MCF 10A (cell line): Measurements from ENCODE around the gene ADAMTS14. TPM values are rescaled to one million over a fixed set of nuclear protein-coding genes. Genes with fewer than 3 reads are reported as not detected.

ENCODE experiments used
- BruUV-seq: library from RNA; stranded (reverse); fragments of 400-500 nt; replicated peaks from 2 replicates; lab custom pipeline; 2021; lab: Mats Ljungman, UMichigan
- CTCF ChIA-PET: fragments of 300-600 bp; sonication (Branson Sonifier 250); formaldehyde crosslinking; extraction: SDS; loops from one replicate; lab custom pipeline; 2021; ENCODE audit warnings: antibody characterized with exemption, inconsistent platforms; lab: Yijun Ruan, JAX
- POLR2A ChIA-PET: fragments of 300-600, 350-650 bp; sonication (Branson Sonifier 250); formaldehyde crosslinking; extraction: SDS; loops from one replicate; lab custom pipeline; 2020; ENCODE audit warnings: antibody characterized with exemption, inconsistent platforms; lab: Yijun Ruan, JAX
- DNase-seq: peaks from one replicate; pipeline ENCODE4 v3.0.0-alpha.2; 2018; ENCODE audit not compliant: unreplicated experiment
- H3K27ac Mint-ChIP-seq: one replicate; pipeline ENCODE4 v1.8.0; 2022; ENCODE audit warnings: mild to moderate bottlenecking, low read depth, mixed read lengths; ENCODE audit not compliant: unreplicated experiment
- H3K27me3 Mint-ChIP-seq: one replicate; pipeline ENCODE4 v1.8.0; 2022; ENCODE audit warnings: mixed read lengths; ENCODE audit not compliant: insufficient read depth, unreplicated experiment
- H3K36me3 Mint-ChIP-seq: one replicate; pipeline ENCODE4 v1.8.0; 2022; ENCODE audit warnings: mild to moderate bottlenecking, moderate library complexity, mixed read lengths; ENCODE audit not compliant: insufficient read depth, unreplicated experiment
- H3K4me1 Mint-ChIP-seq: one replicate; pipeline ENCODE4 v1.8.0; 2022; ENCODE audit warnings: mixed read lengths; ENCODE audit not compliant: insufficient read depth, unreplicated experiment
- H3K4me3 Mint-ChIP-seq: one replicate; pipeline ENCODE4 v1.8.0; 2022; ENCODE audit warnings: mild to moderate bottlenecking, moderate library complexity, mixed read lengths; ENCODE audit not compliant: unreplicated experiment
- H3K9me3 Mint-ChIP-seq: one replicate; pipeline ENCODE4 v1.8.0; 2022; ENCODE audit warnings: mixed read lengths; ENCODE audit not compliant: unreplicated experiment
- intact Hi-C: fragments of 100-400 bp; cut with micrococcal nuclease; formaldehyde crosslinking; loops from 2 replicates; pipeline ENCODE4 v1.14.1; 2022
- total RNA-seq: library from RNA; stranded (reverse); gene quantifications from 2 replicates; pipeline ENCODE4 v1.2.3, GENCODE V29; 2022
- TF ChIP-seq, protein P1 (sequence below): fragments of 200-600 bp; IDR thresholded peaks from one replicate; pipeline ENCODE4 v1.8.0; 2022; ENCODE audit warnings: antibody characterized with exemption, mild to moderate bottlenecking; ENCODE audit not compliant: unreplicated experiment

Gene ADAMTS14
- total RNA-seq, 1 experiment from 2014 or later: not detected

DNA sequence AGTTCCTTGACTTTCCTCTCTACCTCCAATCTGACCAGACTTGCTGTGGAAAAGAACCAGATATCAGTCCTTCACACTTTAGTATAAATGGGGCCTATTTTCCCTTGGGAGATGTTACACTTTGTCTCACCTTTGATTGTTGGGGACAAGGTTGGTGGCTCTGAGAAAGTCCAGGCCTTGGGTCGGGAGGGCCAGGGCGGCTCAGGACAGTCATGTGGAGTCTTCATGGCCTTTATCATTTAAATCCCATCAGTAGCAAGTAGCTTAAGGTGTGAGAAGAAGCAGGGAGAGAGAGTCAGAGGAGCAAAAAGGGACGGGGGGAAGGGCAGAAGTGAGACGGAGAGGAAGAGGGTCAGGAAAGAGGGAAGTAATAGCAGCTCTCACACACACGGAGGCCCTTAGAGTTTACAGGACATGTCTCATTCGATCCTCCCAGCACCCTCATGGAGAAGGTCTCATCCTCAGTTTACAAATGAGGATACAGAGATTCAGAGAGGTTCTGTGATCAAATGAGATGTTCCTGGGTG, 72.4 kb downstream of the ADAMTS14 start:
- Mint-ChIP-seq H3K4me1 (no peaks in the 10 kb centered on the region), H3K27me3 (no peaks in the 10 kb centered on the region), H3K27ac (no peak overlapping the region), H3K36me3 (no peaks in the 10 kb centered on the region), H3K9me3 (no peaks in the 10 kb centered on the region), H3K4me3 (no peak overlapping the region)
- no peak for DNase-seq
- ChIA-PET POLR2A (no interaction called here), CTCF (interaction anchor here (1.2 kb wide), 1 partner anchor 13 kb away, joined by 3 read pairs; no protein-coding TSS in a partner anchor)
- TF ChIP-seq, protein P1, sequence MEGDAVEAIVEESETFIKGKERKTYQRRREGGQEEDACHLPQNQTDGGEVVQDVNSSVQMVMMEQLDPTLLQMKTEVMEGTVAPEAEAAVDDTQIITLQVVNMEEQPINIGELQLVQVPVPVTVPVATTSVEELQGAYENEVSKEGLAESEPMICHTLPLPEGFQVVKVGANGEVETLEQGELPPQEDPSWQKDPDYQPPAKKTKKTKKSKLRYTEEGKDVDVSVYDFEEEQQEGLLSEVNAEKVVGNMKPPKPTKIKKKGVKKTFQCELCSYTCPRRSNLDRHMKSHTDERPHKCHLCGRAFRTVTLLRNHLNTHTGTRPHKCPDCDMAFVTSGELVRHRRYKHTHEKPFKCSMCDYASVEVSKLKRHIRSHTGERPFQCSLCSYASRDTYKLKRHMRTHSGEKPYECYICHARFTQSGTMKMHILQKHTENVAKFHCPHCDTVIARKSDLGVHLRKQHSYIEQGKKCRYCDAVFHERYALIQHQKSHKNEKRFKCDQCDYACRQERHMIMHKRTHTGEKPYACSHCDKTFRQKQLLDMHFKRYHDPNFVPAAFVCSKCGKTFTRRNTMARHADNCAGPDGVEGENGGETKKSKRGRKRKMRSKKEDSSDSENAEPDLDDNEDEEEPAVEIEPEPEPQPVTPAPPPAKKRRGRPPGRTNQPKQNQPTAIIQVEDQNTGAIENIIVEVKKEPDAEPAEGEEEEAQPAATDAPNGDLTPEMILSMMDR: no peak
- no TSS peak for BruUV-seq
- intact Hi-C loops: no loop called here

DNA sequence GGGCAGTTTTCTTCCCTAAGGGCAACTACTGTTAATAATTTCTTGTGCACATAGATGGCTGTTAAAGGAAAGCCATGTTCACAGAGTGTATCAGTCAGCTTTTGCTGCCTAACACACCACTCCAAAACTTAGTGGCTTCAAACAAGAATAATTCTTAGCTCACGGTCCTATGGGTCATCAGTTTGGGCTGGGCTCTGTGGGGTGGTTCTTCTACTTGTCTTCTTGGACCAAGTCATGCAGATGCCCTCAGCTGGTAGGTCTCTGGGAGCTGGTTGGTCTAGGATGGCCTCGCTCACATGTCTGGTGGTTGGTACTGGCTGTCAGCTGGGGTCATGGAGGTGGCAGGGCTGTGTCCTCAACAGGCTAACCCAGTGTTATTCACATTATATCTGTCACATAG, 73.2 kb downstream of the ADAMTS14 start:
- CTCF ChIA-PET: interaction anchor here (0.5 to 1.2 kb wide), 5 partner anchors 12 to 195 kb away, joined by 3 to 4 read pairs (median 4); no protein-coding TSS in a partner anchor
- POLR2A ChIA-PET: no interaction called here
- H3K27ac Mint-ChIP-seq: no peak overlapping the region
- no peaks in the 10 kb centered on the region for H3K27me3 Mint-ChIP-seq
- H3K36me3 Mint-ChIP-seq: no peaks in the 10 kb centered on the region
- H3K4me1 Mint-ChIP-seq: no peaks in the 10 kb centered on the region
- TF ChIP-seq, protein P1: no peak
- DNase-seq: no peak
- no peak overlapping the region for H3K4me3 Mint-ChIP-seq
- intact Hi-C loops: no loop called here
- H3K9me3 Mint-ChIP-seq: no peaks in the 10 kb centered on the region
- no TSS peak for BruUV-seq

DNA sequence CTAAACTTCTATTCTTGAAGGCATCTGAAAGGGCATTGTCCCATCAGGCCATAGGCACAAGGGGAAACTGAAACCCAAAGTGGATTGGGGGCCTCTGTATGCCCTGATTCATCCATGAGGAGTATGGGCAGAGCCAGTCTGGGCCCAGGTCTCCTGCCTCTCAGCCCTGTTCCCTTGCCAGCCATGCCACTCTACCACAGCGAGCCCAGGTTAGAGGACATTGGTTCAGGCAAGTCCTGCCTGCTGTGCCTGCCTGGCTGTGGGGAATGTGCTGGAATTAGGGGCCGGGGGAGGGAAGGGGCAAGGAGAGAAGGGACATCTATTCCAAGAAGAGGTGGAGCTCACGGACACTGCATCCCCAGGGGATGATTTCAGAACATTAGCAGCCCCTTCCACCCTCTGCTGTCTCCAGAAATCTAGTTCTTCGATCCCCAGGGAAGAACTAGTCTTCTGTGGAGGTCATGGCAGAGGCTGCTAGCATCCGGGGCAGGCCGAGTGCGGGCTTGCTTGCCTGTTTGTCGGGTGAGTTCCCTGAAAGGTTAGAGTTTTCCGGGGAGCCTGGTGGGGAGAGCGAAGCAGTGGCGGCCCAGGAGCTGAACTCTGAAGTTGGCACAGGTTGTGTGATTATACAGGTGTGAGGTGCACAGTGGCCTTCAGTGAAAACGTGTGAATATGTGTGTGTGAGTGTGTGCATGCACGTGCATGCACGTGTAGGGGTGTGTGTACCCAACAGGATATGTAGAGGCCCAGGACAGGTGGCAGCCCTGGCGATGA, 75.1 kb downstream of the ADAMTS14 start:
- POLR2A ChIA-PET: no interaction called here
- H3K36me3 Mint-ChIP-seq: no peaks in the 10 kb centered on the region
- CTCF ChIA-PET: interaction anchor here (0.5 to 0.6 kb wide), 2 partner anchors 11 to 35 kb away, joined by 3 to 4 read pairs; no protein-coding TSS in a partner anchor
- H3K4me3 Mint-ChIP-seq: no peak overlapping the region
- TF ChIP-seq, protein P1: no peak
- H3K27ac Mint-ChIP-seq: no peak overlapping the region
- intact Hi-C loops: no loop called here
- no peaks in the 10 kb centered on the region for H3K9me3 Mint-ChIP-seq
- BruUV-seq: no TSS peak
- DNase-seq: no peak
- H3K27me3 Mint-ChIP-seq: no peaks in the 10 kb centered on the region
- no peaks in the 10 kb centered on the region for H3K4me1 Mint-ChIP-seq

DNA sequence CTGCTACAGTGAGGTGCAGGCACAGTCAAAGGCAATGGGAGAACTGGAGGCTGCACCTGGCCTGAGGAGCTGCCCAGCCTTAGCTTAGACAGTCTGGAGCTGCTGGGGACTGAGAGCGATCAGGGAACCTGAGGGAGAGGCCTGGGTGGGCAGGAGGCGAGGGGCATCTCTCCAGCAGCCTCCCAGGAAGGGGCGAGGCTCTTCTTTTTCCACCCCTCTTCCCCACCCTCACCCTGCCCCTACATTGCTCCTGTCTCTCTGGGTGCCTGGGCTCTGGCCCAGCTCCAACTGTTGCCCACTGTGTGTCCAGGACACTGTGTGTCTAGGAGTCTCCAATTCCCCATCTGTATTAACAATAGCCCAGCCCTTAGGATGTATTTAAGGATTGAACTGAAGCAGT, 76.0 kb downstream of the ADAMTS14 start:
- no peaks in the 10 kb centered on the region for H3K36me3 Mint-ChIP-seq
- intact Hi-C loops: no loop called here
- no TSS peak for BruUV-seq
- no peak for DNase-seq
- ChIA-PET CTCF (interaction anchor here (0.5 to 1.4 kb wide), 2 partner anchors 10 to 287 kb away, joined by 4 read pairs; no protein-coding TSS in a partner anchor), POLR2A (no interaction called here)
- TF ChIP-seq, protein P1: no peak
- no peak overlapping the region for H3K4me3 Mint-ChIP-seq
- H3K27ac Mint-ChIP-seq: no peak overlapping the region
- H3K9me3 Mint-ChIP-seq: no peaks in the 10 kb centered on the region
- H3K4me1 Mint-ChIP-seq: no peaks in the 10 kb centered on the region
- H3K27me3 Mint-ChIP-seq: no peaks in the 10 kb centered on the region
